ENCODE measurements around the gene CARD10.
"Not testable (repeated sequence)": the region's sequence is repeated elsewhere in the genome, so short reads cannot be mapped to it uniquely, and the experiment has no call there.

Gene CARD10

DNA sequence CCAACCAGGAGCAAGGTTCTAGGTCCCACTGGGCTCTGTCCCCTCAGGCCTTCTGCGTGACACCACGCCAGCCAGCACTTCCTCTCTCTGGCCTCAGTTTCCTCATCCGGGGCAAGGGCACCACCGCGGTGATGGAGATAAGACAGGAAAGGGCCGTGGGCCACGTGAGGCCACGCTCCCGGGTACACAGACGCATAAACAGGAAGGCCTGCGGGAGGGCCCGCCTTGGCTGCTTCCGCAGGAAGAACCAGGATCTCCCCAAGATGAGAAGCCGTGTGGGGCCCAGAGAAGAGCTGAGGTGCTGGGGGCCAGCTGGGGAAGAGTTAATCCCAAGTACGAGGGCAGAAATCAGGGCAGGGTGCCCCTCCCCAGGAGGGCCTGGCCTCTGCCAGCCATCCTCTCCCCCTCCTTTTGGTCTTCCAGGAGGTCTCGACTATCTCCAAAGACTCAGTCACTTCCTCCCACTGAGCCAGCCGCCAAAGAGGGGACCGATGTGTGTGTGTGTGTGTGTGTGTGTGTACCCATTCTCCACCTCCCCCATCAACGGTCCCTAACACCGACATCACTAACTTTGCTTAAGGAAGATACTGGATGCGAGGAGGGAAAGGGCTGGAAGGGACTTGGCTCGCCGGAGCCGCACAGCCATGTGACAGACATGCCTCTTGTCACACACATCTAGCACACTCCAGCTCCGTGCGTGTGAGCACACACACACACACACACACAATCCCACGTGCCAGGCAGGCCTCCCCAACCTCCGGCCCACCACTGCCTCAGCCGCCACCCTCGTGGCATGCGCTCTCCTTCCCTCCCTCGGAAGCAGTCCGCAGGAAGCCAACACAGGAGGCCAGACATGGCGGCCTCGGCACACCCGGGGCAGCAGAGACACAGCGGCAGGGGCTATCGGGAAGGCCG lies 34.5 kb downstream of the CARD10 start:
- peak; percentile 86 for DNase-seq

- no peak for DNase-seq
Measured at GRCh38 chr22:37483050-37483449, 36.2 kb downstream of the CARD10 start.

DNA sequence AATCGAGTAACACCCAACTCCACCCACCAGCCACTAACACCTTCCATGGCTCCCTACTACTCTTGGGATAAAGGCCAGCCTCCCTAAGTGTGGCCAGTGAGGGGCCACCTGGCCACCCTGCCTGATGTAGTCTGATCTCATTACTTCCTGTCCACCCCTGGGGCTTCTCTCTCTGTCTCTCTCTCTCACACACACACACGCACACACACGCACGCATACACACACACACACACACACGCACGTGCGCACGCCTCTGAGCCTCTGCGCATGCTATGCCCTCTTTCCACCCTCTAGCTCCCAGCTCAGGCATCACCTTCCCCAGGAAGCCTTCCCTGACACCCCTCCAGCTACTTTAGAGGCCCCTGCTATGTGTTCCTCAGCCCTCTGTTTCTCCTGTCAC lies 37.0 kb downstream of the CARD10 start:
- DNase-seq: no peak

DNA sequence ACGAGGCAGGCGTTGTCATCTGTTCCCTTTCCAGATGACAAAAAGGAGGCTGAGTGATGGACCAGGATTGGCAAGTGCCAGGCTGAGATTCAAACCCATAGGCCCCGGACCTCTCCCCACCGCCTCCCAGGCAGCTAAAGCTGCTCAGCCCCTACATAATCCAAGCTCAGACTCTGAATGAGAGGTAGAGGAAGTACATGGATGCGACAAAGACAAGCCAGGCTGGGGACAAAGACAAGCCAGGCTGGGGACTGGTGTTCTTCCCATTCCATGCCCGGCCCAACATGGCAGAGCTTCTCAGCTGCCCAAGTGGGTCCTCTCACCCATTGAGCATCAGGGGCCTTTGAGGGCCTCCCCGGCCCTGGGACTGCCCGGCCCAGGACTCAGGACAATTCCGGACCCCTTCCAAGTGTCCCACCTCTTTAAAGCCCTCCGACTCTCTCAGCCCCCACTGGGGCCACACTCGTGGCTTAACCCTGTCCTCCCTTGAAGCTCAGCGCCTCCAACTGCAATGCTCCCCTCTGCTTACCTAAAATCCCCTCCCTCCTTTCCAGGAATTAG lies 37.8 kb downstream of the CARD10 start:
- no peak for DNase-seq

DNA sequence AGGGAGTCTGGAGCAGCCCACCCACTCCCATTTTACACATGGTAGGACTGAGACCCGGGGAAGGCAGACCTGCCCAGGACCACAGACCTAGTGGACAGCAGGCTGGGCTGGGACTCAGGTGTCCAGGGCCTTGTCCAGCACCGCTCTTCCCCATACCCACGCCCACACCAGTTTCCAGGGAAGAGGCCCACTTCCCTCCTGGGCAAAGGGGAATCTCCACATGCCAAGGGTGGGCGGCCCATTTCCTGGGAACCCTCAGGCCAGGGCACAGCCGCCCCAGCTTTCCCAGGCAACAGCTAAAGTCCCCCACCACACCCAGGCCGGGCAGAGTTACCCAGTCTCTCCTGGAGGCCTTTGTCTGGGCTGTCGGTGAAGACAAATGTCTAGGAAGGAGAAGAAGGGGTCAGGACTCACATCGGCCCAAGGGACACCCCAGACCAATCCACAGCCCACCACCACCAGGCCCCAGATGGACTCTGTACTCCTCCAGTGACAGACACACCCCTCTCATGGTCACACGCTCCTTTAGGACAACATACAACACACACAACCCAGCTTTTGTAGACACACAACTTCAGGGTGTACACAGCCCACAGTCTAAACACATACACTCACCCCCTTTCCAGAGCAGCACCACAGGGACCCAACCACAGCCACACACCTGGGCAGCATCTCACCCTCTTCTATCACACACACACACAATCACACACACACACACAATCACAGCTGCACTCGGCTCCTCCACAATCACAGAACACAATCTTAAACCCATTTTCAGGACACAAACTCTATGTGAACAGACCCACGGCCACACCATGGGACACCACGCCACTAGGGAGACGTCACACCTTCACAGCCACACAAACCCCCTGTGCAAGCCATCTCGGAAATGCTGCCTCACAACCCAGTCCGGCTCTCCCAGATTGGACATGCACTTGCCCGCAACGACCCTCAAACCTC lies 38.5 kb downstream of the CARD10 start:
- DNase-seq: no peak

GRCh38 chr22:37479196-37479595 lies 40.0 kb downstream of the CARD10 start:
- DNase-seq: no peak

- DNase-seq: no peak
Measured at GRCh38 chr22:37476389-37477329, 42.6 kb downstream of the CARD10 start.

GRCh38 chr22:37474447-37475090 lies 44.6 kb downstream of the CARD10 start:
- DNase-seq: no peak

DNA sequence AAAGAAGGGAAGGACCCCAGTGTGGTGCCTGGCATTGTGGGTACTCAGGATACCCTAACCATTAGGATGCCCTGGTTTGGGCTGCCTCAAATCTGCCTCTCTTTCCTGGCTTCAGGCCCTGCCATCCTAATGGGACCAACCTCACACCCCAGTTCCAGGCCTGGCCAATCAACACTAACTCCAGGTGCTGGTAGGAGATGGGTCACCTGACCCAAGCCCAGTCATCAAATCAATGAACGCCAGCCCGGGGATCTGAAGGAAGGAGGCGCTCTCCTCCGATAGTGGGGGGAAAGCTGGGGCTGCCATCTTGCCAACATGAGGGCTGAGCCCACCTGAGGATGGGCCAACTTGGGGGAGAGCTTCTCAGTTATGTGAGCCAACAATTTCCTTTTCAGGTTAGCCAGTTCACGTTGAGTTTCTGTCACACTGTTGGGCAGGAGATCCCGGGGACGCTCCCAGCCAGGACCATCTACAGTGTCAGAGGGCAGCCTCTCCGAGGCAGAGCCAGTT lies 45.7 kb downstream of the CARD10 start:
- DNase-seq: no peak

DNA sequence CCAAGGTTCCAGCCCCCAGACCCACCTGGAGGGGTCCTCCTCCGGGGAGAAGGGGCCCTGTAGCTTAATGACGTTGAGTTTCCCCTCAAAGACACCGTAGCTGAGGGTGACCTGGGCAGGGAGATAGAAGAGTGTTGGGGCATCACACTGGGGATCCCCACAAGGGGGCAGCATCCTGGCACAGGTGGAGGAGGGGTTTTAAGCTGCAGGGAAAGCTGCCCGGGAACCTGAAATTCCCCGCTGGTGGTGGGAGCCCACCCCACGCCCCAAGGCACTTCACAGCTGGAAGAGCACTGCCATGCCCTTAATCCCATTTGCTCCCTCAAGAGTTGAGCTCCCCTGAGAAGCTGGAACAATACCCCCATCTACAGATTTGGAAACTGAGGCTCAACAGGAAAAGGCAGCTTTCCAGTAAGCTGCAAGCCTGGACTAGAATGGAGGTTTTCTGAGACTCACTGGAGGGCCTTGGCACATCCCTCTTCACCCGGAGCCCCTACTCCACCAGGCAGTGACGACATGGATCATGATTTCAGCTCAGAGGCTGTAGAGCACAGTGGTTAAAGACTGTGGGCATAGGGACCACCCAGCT lies 46.7 kb downstream of the CARD10 start:
- peak; percentile 65 for DNase-seq

DNA sequence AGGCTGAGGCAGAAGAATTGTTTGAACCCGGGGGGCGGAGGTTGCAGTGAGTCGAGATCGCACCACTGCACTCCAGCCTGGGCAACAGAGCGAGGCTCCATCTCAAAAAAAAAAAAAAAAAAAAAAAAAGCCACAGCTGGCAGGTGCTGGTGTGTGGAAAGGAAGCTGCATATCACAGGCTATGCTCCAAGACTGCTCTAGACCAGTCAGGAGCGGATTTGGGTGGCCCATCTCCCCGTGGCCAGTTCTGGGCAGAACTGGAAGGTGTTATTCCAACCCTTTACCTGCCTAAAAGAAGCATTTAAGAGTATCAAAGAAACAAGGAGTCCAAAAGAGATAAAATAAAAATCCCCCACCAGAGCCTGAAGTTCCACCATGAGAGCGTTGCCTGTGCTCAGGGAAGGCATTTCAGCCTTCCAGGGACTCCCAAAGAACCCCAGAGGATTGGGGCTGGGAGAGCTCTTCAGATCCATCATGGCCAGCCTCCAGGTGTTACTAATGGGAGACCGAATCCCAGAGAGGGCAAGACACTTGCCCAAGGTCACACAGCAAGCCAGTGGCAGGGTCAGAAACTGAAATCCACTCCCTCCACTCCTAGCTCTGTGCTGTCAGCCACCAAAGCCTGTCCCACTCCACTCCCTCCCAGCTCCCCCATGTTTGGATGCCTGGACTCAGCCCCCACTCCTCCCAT lies 47.3 kb downstream of the CARD10 start:
- DNase-seq: no peak

DNA sequence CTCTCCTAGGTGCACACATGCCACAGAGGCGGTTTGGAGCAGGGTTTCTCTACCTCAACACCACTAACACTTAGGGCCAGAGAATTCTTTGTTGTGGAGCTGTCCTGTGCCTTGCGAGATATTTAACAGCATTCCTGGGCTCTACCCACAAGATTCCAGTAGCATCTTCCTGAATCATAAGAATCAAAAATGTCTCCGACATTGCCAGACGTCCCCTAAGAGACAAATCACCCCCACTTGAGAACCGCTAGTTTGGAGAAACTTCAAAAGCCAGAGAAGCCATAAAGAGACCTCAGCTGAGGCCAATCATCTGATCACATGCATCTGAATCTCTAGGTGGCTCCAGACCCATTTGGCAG lies 49.1 kb downstream of the CARD10 start:
- DNase-seq: no peak

- DNase-seq: no peak
Measured at GRCh38 chr22:37469416-37470086, 49.7 kb downstream of the CARD10 start.

DNA sequence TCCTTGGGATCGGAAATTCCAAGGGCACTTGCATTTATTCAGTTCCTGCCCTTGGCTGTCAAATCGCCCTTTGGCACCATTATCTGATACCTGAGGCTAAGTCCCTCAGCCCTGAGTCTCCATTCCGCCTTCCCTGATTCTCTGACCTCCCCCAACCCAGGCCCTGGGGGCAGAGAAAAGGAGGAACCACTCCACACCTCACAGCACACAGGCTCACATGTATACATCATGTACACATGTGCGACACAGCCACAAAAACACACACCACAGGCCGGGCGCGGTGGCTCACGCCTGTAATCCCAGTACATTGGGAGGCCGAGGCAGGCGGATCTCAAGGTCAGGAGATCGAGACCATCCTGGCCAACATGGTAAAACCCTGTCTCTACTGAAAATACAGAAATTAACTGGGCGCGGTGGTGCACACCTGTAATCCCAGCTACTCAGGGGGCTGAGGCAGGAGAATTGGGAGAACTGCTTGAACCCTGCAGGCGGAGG lies 51.0 kb downstream of the CARD10 start:
- not testable (repeated sequence) for DNase-seq

- DNase-seq: no peak
Measured at GRCh38 chr22:37467391-37467955, 51.7 kb downstream of the CARD10 start.

DNA sequence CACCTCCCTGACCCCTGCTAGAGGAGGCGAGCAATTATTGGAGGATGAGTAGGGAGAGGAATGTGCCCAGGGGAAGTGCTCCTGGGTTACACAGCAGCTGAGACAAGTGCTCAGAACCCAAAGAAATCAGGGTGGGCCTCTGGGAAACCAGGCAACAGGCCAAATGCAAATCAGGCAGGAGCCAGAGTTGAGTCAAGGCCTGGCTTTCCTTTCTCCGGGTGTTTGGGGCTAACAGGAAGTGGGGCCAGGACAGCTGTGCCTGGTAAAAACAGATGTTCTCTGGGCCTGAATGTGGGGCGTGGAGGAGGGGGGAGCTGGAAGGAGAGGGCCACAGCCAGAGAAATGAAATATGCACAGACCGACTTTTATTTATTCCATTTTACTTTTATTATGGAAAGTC lies 55.0 kb downstream of the CARD10 start:
- DNase-seq: no peak

GRCh38 chr22:37462983-37463382 lies 56.2 kb downstream of the CARD10 start:
- no peak for DNase-seq

- no peak for DNase-seq
Measured at GRCh38 chr22:37462436-37462835, 56.8 kb downstream of the CARD10 start.

DNA sequence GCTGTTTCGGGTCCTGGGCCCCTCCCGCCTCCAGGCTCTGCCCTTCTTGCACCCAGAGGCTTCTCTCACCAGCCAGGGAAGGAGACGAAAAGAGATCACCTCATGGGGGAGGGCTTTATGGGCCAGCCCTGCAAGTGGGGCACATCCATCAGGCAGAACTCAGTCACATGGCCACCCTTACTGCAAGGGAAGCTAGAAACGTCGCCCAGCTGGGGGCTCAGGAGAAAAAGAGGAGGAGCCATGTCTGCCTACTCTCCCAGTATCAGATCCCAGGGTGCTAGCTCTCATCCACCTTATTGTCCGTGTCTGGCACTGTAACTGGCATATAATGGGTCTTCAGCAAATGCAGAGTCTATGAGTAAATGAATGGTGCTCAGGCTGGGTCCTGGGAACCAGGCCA lies 57.3 kb downstream of the CARD10 start:
- DNase-seq: no peak
